GM10266 (cell line): ENCODE measurements around the gene PTPRN2.

Experiments
- DNase-seq: peaks from one replicate; pipeline ENCODE4 v3.0.0; 2012; ENCODE audit errors: extremely low spot score
- CTCF ChIP-seq: IDR thresholded peaks from 2 replicates; pipeline ENCODE4 v1.5.1; 2012; ENCODE audit warnings: mild to moderate bottlenecking, low read depth; ENCODE audit not compliant: control insufficient read depth, insufficient read depth; ENCODE audit errors: missing control alignments

Gene PTPRN2

GRCh38 chr7:157585113-157585861 lies 1002.3 kb downstream of the PTPRN2 start:
- no peak for DNase-seq
- no peak for TF ChIP-seq CTCF

GRCh38 chr7:157584420-157584819 lies 1003.2 kb downstream of the PTPRN2 start:
- no peak for DNase-seq
- TF ChIP-seq CTCF = no peak

- no peak for TF ChIP-seq CTCF
- no peak for DNase-seq
Measured at GRCh38 chr7:157581740-157582139, 1005.9 kb downstream of the PTPRN2 start.

- no peak for DNase-seq
- no peak for TF ChIP-seq CTCF
Measured at GRCh38 chr7:157580324-157580723, 1007.3 kb downstream of the PTPRN2 start.

GRCh38 chr7:157579425-157579824 lies 1008.2 kb downstream of the PTPRN2 start:
- no peak for TF ChIP-seq CTCF
- no peak for DNase-seq

- no peak for DNase-seq
- TF ChIP-seq CTCF = no peak
Measured at GRCh38 chr7:157577796-157578339, 1009.8 kb downstream of the PTPRN2 start.

GRCh38 chr7:157577061-157577460 lies 1010.6 kb downstream of the PTPRN2 start:
- no peak for DNase-seq
- no peak for TF ChIP-seq CTCF
